Ramos (cell line): ENCODE data around the gene B9D2.
"Not testable (repeated sequence)": the region's sequence is repeated elsewhere in the genome, so short reads cannot be mapped to it uniquely, and the experiment has no call there.

Experiments
- in situ Hi-C: fragments of 300-500 bp; cut with MboI; formaldehyde crosslinking; loops from one replicate; pipeline ENCODE4 v1.14.3; 2022; ENCODE audit warnings: low sequenced_read_pairs; ENCODE audit not compliant: unreplicated experiment

Gene B9D2, protein sequence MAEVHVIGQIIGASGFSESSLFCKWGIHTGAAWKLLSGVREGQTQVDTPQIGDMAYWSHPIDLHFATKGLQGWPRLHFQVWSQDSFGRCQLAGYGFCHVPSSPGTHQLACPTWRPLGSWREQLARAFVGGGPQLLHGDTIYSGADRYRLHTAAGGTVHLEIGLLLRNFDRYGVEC

GRCh38 chr19:41363753-41364523, at the start of gene B9D2:
B9D2 (minus strand) TSS chr19:41364149; CDS start chr19:41363519, 630 bp downstream.
- in situ Hi-C loops, result no loop called here

- in situ Hi-C loops, result no loop called here
Measured at GRCh38 chr19:41412953-41413352, 49.0 kb upstream of the B9D2 start.

- in situ Hi-C loops, result no loop called here
Measured at GRCh38 chr19:41411968-41412265, 48.0 kb upstream of the B9D2 start.

DNA sequence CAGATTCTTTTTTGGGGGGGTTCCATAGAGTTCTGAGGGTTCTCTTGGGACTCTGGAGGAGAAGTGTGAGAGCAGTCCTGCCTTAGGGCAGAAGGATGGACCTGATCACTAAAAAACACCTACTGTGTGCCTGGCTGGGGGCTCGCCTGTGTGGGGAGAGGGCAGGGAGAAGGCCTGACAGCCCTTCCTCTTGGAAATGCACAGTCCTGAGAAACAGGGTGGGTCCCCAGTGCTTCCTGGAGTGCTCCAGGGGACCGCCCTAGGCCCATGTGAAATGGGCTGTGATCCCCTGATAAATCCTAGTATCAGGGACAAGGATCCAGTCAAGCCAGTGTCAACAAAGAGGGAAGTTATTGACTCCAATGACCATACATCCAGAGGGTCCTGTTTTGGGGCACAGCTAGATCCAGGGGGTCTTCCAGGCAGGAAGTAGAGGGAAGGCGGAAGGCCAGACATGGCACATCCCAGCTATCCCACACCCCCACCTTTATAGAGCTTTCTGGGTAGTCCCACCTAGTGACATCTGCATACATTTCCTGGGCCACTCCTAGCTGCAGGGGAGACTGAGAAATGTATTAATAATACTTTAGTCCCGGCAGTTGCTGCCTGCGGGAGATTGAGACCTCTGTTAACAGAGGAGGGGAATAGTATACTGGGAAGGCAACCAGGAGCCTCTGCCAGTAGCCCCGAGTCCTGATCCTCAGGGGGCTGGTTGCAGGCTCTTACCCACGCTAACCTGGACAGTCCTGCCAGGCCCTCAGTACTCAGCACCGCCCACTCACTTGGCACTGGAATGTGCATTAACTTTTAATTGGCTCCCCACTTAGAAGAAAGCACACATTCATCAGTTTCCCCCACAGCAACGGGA, 47.4 kb upstream of the B9D2 start:
- in situ Hi-C loops, result no loop called here

DNA sequence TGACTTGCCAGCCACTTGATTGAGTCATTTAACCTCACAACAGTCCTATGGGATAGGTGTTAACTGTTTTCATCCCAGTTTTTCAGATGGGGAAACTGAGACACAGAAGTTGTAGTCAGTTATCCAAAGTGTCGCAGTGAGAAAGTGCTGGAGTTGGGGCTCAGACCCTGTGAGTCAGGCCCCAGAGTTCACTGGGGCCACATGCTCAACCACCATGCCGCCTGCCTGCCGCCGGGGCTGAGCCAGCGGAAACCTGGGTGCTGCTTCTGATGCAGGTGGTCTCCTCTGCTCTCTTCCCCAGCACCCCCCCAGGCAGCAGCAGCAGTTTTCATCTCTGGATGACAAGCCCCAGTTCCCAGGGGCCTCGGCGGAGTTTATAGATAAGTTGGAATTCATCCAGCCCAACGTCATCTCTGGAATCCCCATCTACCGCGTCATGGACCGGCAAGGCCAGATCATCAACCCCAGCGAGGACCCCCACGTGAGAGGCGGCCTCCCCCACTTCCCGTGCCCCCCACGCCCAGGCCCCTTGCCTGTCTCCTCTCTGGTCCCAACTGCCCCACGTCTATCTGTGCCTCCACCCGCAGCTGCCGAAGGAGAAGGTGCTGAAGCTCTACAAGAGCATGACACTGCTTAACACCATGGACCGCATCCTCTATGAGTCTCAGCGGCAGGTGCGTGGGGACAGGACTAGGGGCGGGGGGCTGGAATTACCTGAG, 46.5 kb upstream of the B9D2 start:
- in situ Hi-C loops, result no loop called here

GRCh38 chr19:41409288-41409687, 45.3 kb upstream of the B9D2 start:
- in situ Hi-C loops, result no loop called here

GRCh38 chr19:41408846-41409245, 44.9 kb upstream of the B9D2 start:
- in situ Hi-C loops, result not testable (repeated sequence)

DNA sequence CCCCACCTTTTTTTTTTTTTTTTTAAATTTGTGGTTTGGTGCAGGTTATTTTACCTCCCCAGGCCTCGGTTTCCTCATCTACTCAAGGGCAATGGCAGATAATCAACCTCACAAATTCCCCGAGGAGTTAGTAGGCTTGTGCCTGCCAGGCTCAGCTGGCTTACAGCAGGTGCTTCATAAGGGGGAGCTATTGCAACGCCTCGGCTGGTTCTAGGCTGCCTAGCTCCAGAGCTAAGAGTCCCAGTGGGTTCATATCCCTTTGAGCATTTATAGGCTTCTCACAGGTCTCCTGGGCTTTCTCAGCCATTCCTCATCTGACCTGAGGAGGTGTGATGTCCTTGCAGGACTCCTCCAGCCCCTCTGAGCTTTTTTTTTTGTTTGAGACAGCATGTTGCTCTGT, 44.3 kb upstream of the B9D2 start:
- in situ Hi-C loops, result no loop called here

GRCh38 chr19:41407271-41407670, 43.3 kb upstream of the B9D2 start:
- in situ Hi-C loops, result no loop called here

- in situ Hi-C loops, result no loop called here
Measured at GRCh38 chr19:41405776-41406175, 41.8 kb upstream of the B9D2 start.

- in situ Hi-C loops, result no loop called here
Measured at GRCh38 chr19:41403181-41403970, 39.4 kb upstream of the B9D2 start.

DNA sequence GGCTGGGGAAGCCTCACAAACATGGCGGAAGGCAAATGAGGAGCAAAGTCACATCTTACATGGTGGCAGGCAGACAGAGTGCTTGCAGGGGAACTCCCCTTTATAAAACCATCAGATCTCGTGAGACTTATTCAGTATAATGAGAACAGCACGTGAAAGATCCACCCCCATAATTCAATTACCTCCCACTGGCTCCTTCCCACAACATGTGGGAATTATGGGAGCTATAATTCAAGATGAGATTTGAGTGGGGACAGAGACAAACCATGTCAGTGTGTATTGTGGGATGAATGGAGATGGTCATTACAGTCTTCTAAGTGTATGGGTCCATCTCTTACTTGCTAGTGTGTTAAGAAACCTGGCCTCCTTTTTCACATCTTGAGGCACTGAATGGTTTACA, 38.1 kb upstream of the B9D2 start:
- in situ Hi-C loops, result no loop called here

GRCh38 chr19:41401483-41401882, 37.5 kb upstream of the B9D2 start:
- in situ Hi-C loops, result no loop called here

GRCh38 chr19:41399525-41399924, 35.6 kb upstream of the B9D2 start:
- in situ Hi-C loops, result no loop called here

GRCh38 chr19:41399091-41399490, 35.1 kb upstream of the B9D2 start:
- in situ Hi-C loops, result no loop called here

DNA sequence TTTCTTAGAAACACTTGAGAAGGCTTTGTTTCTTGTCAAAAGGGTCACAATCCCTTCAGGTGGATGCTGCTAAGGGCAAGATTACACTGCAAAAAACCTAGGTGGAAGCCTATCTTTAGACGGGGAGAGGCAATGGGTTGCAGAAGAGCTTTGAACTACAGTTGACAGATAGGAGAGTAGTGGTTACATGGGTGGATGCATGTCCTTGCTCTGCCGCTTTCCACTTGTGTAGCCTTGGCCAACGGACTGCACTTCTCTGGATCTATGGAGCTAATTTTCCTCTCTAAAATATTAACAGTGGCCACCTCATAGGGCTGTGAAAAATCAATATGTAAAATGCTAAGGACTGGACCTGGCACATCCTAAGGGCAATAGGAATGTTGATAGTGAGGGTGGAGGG, 34.6 kb upstream of the B9D2 start:
- in situ Hi-C loops, result no loop called here

DNA sequence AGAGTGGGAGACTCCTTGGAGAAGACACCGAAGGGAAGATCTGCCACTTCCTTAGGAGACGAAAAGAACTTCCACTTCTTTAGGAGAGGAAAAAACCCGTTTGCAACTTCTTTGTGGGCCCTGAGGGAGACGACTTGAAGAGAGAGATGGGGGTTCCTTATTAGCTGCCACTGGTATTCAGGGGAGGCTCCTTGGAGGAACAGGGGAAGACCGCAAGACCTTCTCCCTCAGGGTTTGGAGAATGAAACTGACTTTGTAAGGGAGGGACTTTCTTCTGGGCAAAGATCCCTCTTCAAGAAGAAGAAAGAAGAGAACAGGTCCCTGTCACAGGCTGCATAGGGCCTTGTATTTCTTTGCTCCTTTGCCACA, 34.1 kb upstream of the B9D2 start:
- in situ Hi-C loops, result no loop called here

DNA sequence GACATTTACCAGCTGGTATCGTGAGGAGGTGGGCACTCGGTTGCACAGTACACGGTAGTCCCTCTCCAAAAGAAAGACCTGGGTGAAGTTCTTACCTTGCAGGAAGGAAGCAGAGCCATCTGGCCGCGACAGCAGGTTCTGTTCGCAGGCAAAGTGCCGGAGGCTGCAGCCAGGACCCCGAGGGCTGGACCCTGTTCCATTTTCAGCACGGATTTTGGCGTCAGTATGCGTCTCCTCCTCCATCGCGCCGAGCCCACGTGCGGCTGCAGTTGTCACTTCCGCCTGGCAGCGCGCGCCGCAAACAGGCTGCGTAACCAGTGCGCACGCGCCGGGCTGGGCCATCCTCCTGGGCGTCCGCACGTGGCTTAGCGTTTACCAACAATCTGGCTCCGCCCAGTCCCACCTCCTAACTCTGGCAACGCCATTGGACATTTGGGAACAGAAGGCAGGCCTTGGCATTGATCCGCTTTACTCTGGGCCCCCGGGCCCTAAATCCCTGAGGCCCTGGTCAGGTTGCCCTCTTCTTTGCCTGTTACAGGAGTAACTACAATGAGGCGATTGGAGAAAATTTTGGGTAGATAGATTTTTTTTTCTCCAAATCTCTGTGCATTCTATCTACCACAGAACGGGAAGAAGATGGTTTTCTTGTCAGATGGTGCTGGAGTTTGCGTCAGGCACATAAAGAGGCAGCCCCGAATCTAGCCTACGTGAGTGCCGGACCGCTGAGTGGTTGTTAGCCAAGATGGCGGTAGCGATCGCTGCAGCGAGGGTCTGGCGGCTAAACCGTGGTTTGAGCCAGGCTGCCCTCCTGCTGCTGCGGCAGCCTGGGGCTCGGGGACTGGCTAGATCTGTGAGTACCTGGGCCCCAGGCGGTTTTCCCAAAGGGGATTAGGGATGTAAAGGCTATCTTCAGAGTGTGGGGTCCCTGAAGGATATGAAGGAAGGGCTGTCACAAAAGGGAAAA, 33.4 kb upstream of the B9D2 start, which contains the start of the genes BCKDHA and EXOSC5:
Gene BCKDHA, plus strand, starts transcription at position 733 of the 964 bp plus-strand sequence. Its CDS starts 10 bp downstream, at position 743.
Gene EXOSC5, minus strand, starts transcription at position 274 of the 964 bp plus-strand sequence. Its CDS starts 31 bp downstream, at position 243.
- in situ Hi-C loops, result no loop called here

- in situ Hi-C loops, result no loop called here
Measured at GRCh38 chr19:41395355-41395754, 31.4 kb upstream of the B9D2 start.
